ENCODE measurements around the gene ASCL5. TPM values are rescaled to one million over a fixed set of nuclear protein-coding genes. Genes with fewer than 3 reads are reported as not detected.
A peak's percentile ranks its signal among the peaks of the same experiment; 100 is the strongest.

The ASCL5 gene
- total and polyA plus RNA-seq, 9 of the 15 experiments (the other 6 are each of a cell fraction or from before 2014, with no cell fraction given), result 0.09 TPM; not detected in 8

GRCh38 chr1:201137579-201138310 is 10.8 kb upstream of the ASCL5 start:
- no peak for TF ChIP-seq RNF2 (IDR thresholded peaks at IDR 0.05)
- TF ChIP-seq KLF13 (tag; IDR thresholded peaks at IDR 0.05; ENCODE audit: borderline replicate concordance, low read depth), result no peak
- TF ChIP-seq SNAPC5 (CRISPR knock-in tag; IDR thresholded peaks at IDR 0.05), result no peak
- TF ChIP-seq SMARCA5 (IDR thresholded peaks at IDR 0.05), result no peak
- no peak for TF ChIP-seq FOXJ2 (tag; IDR thresholded peaks at IDR 0.05)
- no peak for TF ChIP-seq RFX1 (IDR thresholded peaks at IDR 0.05)
- TF ChIP-seq BRCA1 (IDR thresholded peaks at IDR 0.05), result no peak
- no peak for TF ChIP-seq BRCA1 (CRISPR knock-in tag; IDR thresholded peaks at IDR 0.05)
- no peak for TF ChIP-seq STAT5B (CRISPR knock-in tag; IDR thresholded peaks at IDR 0.05)
- Histone ChIP-seq H3K9ac (ENCODE audit: insufficient read depth in 1 of 2, low read depth in 2 of 2, low read length in 2 of 2) (peak overlapping the region in 1 of 2 experiments; percentile 19; a peak in 1 of 4 replicates), H3K27ac (ENCODE audit: extremely low read depth, low read depth, low read length) (no peak overlapping the region), H3K4me1 (replicated peaks in 1 of 2; ENCODE audit: control insufficient read depth in 2 of 2, insufficient read depth in 2 of 2, low read length in 2 of 2) (no peaks in the 10 kb centered on the region), H3K4me2 (ENCODE audit: insufficient read depth, low read length) (no peak overlapping the region), H3K9me3 (replicated peaks; ENCODE audit: control insufficient read depth, insufficient read depth, low read depth, low read length) (no peaks in the 10 kb centered on the region), H2AFZ (ENCODE audit: low read depth, low read length) (no peak overlapping the region), H3K4me3 (no peak overlapping the region), H3K79me2 (ENCODE audit: control insufficient read depth, insufficient read depth, low read length) (no peaks in the 10 kb centered on the region), H3K27me3 (ENCODE audit: control insufficient read depth in 2 of 2, insufficient read depth in 2 of 2, low read length in 2 of 2) (no peaks in the 10 kb centered on the region), H3K36me3 (ENCODE audit: control insufficient read depth, insufficient read depth, low read length) (peaks cover 75% of the 10 kb centered on the region; the same call in 2 of the 3 replicates), H4K20me1 (replicated peaks; ENCODE audit: control insufficient read depth, insufficient read depth, low read length) (peaks cover 18% of the 10 kb centered on the region), H3K9me1 (ENCODE audit: control insufficient read depth, insufficient read depth, low read length) (no peaks in the 10 kb centered on the region)
- FAIRE-seq, result no peak
- DNase-seq (ENCODE audit: extremely low read depth in 1 of 4, low spot score in 3 of 4), result no peak
- ChIA-PET POLR2A (interaction anchor here (0.6 to 2.3 kb wide), 7 partner anchors 10 to 113 kb away, joined by 3 to 8 read pairs (median 4); partner anchors contain the start of gene TMEM9), CTCF (ENCODE audit: low intra/inter-chr PET ratio) (no interaction called here)
- WGBS (ENCODE audit: insufficient coverage, low coverage, missing lambda C conversion rate), result 73% methylated on average over 6 of the region's 6 CpGs
- BruUV-seq (replicated peaks), result no TSS peak
- intact Hi-C loops (cut with micrococcal nuclease) (no loop called here), in situ Hi-C loops (cut with MboI) (no loop called here)
- no peak for ATAC-seq

Data from K562 (cell line).